ENCODE results near the gene PCDHGA5.
"Not testable (repeated sequence)": the region's sequence is repeated elsewhere in the genome, so short reads cannot be mapped to it uniquely, and the experiment has no call there.

Gene PCDHGA5

GRCh38 chr5:141409598-141410306 is 45.8 kb downstream of the PCDHGA5 start:
- no peak for DNase-seq
- TF ChIP-seq GATA1 (IDR thresholded peaks at IDR 0.05; ENCODE audit: low read depth, low read length) = no peak
- no peak for TF ChIP-seq POLR2A (IDR thresholded peaks at IDR 0.05; ENCODE audit: low read length)

- DNase-seq = no peak
- no peak for TF ChIP-seq GATA1 (IDR thresholded peaks at IDR 0.05; ENCODE audit: low read depth, low read length)
- no peak for TF ChIP-seq POLR2A (IDR thresholded peaks at IDR 0.05; ENCODE audit: low read length)
Measured at GRCh38 chr5:141411575-141411974, 47.6 kb downstream of the PCDHGA5 start.

GRCh38 chr5:141412854-141413539 is 49.0 kb downstream of the PCDHGA5 start, which contains the start of gene PCDHGA10:
Gene PCDHGA10, plus strand, starts transcription at chr5:141412987. Its CDS starts 189 bp downstream, at chr5:141413176.
- DNase-seq = peak; percentile 51 to 60
- TF ChIP-seq POLR2A (IDR thresholded peaks at IDR 0.05; ENCODE audit: low read length) (no peak), GATA1 (IDR thresholded peaks at IDR 0.05; ENCODE audit: low read depth, low read length) (no peak)

GRCh38 chr5:141413540-141414069 is 49.6 kb downstream of the PCDHGA5 start:
- TF ChIP-seq GATA1 (IDR thresholded peaks at IDR 0.05; ENCODE audit: low read depth, low read length) (no peak), POLR2A (IDR thresholded peaks at IDR 0.05; ENCODE audit: low read length) (no peak)
- DNase-seq = no peak

- not testable (repeated sequence) for DNase-seq
Measured at GRCh38 chr5:141414548-141415274, 50.7 kb downstream of the PCDHGA5 start.

- not testable (repeated sequence) for DNase-seq
Measured at GRCh38 chr5:141415275-141415618, 51.3 kb downstream of the PCDHGA5 start.
